HT1080 (cell line): Measurements from ENCODE around the gene HES5. TPM values are rescaled to one million over a fixed set of nuclear protein-coding genes. Genes with fewer than 3 reads are reported as not detected.

Experiments used
- DNase-seq: peaks from one replicate; pipeline ENCODE4 v3.0.0-alpha.2; 2015; ENCODE audit warnings: low read depth
- total RNA-seq: library from RNA; depleted of rRNA; stranded (reverse); fragments of >200 nt; shearing (Covaris generic); gene quantifications from 2 replicates; pipeline ENCODE4 v1.2.3, GENCODE V29; 2014

Gene HES5
- total RNA-seq, 1 experiment from 2014 or later = not detected

- DNase-seq = no peak
Measured at GRCh38 chr1:2547210-2548067, 17.4 kb upstream of the HES5 start.

- peak; percentile 93 for DNase-seq
Measured at GRCh38 chr1:2546515-2547209, 16.6 kb upstream of the HES5 start.

- peak; percentile 74 for DNase-seq
Measured at GRCh38 chr1:2545754-2546514, 15.9 kb upstream of the HES5 start.

GRCh38 chr1:2544875-2545640 is 15.0 kb upstream of the HES5 start:
- DNase-seq = no peak

- no peak for DNase-seq
Measured at GRCh38 chr1:2544093-2544874, 14.2 kb upstream of the HES5 start.

- no peak for DNase-seq
Measured at GRCh38 chr1:2543543-2544092, 13.6 kb upstream of the HES5 start.

GRCh38 chr1:2542246-2542915 is 12.3 kb upstream of the HES5 start:
- no peak for DNase-seq

GRCh38 chr1:2541619-2542245 is 11.7 kb upstream of the HES5 start:
- DNase-seq = no peak

- DNase-seq = no peak
Measured at GRCh38 chr1:2540816-2541492, 10.9 kb upstream of the HES5 start.

- DNase-seq = no peak
Measured at GRCh38 chr1:2539312-2539907, 9.3 kb upstream of the HES5 start.

- no peak for DNase-seq
Measured at GRCh38 chr1:2538872-2539271, 8.8 kb upstream of the HES5 start.

- no peak for DNase-seq
Measured at GRCh38 chr1:2538376-2538775, 8.3 kb upstream of the HES5 start.

GRCh38 chr1:2537784-2538115 is 7.7 kb upstream of the HES5 start:
- no peak for DNase-seq

GRCh38 chr1:2535981-2536380 is 5.9 kb upstream of the HES5 start:
- DNase-seq = no peak

GRCh38 chr1:2535455-2535854 is 5.4 kb upstream of the HES5 start:
- no peak for DNase-seq

GRCh38 chr1:2534687-2535441 is 4.8 kb upstream of the HES5 start:
- peak; percentile 64 for DNase-seq

- DNase-seq = no peak
Measured at GRCh38 chr1:2534315-2534686, 4.2 kb upstream of the HES5 start.

- DNase-seq = no peak
Measured at GRCh38 chr1:2533365-2533764, 3.3 kb upstream of the HES5 start.
